GM10266 (cell line): ENCODE results near the gene SLC6A3.

ENCODE experiments used
- DNase-seq: peaks from one replicate; pipeline ENCODE4 v3.0.0; 2012; ENCODE audit errors: extremely low spot score
- TF ChIP-seq, protein P1 (sequence below): IDR thresholded peaks from 2 replicates; pipeline ENCODE4 v1.5.1; 2012; ENCODE audit warnings: mild to moderate bottlenecking, low read depth; ENCODE audit not compliant: control insufficient read depth, insufficient read depth; ENCODE audit errors: missing control alignments

The SLC6A3 gene

DNA sequence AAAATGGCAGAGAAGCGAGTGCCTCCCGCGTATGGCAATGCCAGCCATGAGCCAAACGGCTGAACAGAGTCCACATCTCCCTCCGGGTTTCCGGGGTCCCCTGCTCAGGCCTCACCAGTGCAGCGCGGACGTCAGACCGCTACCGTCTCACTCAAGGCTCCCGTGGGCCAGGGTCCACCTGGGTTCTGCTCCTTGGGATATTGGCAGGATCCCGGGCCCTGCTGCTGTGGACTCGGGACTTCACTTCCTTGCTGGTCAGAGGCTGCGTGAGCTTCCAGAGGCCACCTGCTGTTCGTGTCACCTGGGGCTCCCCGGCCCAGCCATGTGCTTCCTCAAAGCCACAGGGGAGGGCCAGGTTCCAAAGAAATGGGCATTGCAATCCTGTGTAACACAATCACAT lies 61.9 kb downstream of the SLC6A3 start:
- TF ChIP-seq, protein P1, sequence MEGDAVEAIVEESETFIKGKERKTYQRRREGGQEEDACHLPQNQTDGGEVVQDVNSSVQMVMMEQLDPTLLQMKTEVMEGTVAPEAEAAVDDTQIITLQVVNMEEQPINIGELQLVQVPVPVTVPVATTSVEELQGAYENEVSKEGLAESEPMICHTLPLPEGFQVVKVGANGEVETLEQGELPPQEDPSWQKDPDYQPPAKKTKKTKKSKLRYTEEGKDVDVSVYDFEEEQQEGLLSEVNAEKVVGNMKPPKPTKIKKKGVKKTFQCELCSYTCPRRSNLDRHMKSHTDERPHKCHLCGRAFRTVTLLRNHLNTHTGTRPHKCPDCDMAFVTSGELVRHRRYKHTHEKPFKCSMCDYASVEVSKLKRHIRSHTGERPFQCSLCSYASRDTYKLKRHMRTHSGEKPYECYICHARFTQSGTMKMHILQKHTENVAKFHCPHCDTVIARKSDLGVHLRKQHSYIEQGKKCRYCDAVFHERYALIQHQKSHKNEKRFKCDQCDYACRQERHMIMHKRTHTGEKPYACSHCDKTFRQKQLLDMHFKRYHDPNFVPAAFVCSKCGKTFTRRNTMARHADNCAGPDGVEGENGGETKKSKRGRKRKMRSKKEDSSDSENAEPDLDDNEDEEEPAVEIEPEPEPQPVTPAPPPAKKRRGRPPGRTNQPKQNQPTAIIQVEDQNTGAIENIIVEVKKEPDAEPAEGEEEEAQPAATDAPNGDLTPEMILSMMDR = no peak

DNA sequence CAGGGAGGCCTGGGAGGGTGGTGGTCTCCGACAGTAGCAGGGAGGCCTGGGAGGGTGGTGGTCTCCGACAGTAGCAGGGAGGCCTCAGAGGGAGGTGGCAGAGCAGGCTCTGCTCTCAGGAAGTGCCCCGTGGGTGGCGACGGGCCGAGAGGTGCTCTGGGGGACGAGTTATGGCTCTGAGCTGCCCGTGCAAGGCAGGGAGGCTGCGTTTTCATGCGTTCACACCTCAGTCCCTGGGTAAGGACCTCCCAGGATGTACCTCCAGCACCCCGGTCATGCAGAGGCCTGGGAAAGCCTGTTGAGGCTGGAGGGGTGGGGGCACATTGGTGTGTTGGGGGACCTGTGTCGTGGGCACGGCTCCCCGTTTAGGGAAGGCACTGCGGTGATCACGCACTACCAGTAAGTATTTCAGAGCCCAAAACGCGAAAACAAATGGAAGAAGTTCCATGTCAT lies 63.0 kb downstream of the SLC6A3 start:
- TF ChIP-seq, protein P1 = no peak
- DNase-seq = no peak

More for the DNA sequence above, 61.9 kb downstream of the SLC6A3 start:
- DNase-seq = no peak

DNA sequence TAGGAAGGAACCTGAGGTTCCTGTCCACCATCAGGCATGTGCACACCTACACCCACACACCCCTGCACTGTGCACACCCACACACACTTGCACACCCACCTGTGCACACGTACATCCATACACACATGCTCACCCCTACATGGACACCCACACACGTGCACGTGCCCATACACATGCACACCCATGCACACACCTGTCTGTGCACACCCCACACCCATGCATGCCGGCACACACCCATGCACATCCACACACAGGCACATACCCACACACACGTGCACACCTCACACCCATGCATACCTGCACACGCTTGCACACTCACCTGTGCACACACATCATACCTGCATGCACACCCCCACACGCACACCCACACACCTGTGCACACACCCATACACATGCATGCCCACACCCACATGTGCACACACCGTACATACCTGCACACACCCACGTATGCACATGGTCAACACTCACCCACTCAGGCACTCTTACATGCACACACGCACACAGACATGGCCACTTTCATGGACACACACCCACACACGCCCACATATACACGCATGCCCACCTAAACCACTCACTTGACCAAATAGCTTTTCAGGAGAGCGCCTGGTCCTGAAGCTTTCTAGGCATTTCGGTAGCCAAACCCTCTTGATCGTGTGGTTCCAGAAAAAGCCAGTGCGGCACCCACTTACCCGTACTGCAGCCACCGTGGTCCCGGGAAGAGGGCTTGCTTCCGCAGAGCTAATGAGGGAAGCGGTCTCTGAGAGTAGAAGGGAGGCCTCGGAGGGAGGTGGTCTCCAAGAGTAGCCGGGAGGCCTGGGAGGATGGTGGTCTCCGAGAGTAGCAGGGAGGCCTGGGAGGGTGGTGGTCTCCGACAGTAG lies 63.6 kb downstream of the SLC6A3 start:
- TF ChIP-seq, protein P1 = no peak

DNA sequence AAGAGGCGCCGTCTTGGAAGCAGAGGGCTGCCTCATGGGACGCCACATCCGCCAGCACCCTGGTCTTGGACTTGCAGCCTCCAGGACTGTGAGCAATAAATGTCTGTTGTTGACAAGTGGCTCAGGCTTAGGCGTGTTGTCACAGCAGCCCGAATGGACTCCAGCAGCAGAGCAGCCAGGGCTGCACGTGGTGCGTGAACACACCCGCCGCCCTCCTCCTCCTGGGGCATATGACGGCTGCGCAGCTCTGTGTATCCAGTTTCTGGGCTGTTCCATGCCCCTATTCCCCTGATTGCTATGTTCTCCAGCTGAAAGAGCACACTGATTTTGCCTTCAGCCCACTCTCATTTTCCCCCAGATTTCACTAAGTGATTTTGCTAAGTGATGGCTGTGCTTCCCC lies 64.3 kb downstream of the SLC6A3 start:
- no peak for DNase-seq
- TF ChIP-seq, protein P1 = no peak

More for the DNA sequence above, 63.6 kb downstream of the SLC6A3 start:
- DNase-seq = no peak

DNA sequence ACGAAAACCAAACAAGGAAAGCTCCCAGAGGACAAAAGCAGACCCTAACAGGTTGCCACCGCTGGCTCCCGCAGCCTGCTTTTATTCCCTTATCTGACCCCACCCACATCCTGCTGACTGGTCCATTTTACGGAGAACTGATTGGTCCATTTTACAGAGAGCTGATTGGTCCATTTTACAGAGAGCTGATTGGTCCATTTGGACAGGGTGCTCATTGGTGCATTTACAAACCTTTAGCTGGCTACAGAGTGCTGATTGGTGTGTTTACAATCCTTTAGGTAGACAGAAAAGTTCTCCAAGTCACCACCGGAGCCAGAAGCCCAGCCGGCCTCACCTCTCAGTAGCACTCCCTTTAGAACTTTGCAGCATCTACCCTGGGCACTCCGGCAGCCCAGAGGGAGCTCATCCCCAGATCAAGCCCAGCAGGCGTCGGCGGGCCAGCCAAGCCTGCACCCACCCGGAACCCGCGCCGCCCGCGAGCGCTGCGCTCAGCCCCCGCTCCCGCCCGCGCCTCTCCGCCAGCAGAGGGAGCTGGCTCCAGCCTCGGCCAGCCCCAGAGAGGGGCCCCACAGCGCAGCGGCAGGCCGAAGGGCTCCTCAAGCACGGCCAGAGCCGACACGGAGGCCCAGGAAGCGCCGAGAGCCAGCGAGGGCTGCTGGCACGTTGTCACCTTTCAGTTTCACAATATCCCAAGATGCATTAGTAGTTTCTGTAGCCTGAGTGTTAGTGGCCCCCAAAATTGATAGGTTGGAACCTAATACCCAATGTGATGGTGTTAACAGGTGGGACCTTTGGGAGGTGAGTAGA lies 65.0 kb downstream of the SLC6A3 start:
- DNase-seq = peak; percentile 58
- TF ChIP-seq, protein P1 = peak; percentile 68

DNA sequence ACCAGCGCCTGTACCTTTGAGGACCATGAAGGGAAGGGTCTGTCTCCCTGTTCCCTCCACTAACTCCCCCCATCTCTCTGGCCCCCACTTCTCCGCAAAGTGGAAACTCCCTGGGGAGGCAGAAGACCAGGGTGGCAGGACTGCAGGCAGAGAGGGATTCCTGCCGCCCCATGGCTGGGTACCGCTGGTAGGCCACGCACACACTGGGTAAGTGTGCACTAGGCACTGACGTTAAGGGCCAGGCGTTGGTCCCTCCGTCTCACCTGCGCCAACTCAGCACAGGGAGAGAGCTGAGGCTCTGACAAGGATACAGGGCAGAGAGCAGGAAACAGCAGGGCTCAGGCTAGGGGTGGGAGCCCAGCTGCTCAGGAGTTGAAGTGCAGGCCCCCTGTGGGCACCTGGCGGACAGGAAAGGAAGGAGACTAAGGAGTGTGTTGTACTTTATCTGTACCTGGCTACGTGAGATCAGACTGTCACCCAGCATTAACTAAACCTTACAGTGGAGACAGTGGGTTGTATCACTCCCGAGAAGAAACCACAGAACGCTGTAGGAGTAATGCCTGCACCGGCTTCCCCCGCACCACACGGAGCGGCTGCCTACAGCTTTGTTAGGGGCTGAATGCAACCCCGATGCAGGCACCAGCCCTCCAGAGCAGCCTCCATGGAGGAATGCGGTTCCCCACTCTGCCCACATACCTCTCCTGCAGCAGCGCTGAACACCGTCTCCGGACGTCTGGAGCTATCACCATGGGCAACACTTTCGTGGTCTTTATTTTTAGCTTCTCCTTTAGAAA lies 66.2 kb downstream of the SLC6A3 start:
- TF ChIP-seq, protein P1 = no peak
- no peak for DNase-seq
